Vagina (tissue), 2 donors: ENCODE measurements around the gene CADPS. TPM values are rescaled to one million over a fixed set of nuclear protein-coding genes. Genes with fewer than 3 reads are reported as not detected.

Experiments
- DNase-seq, 2 donors: peaks; one replicate each; pipeline ENCODE4 v3.0.0-alpha.2; 2017; ENCODE audit errors: extremely low spot score in 2 of 2
- H3K27ac ChIP-seq: fragments of 200-600 bp; sonication (generic); one replicate; pipeline ENCODE4 v1.5.1; 2019
- H3K27me3 ChIP-seq: fragments of 200-600 bp; sonication (generic); one replicate; pipeline ENCODE4 v1.5.1; 2019
- H3K36me3 ChIP-seq, 2 donors: fragments of 200-600 bp; sonication (generic); one replicate each; pipeline ENCODE4 v1.5.1; 2017 to 2019
- H3K4me1 ChIP-seq: fragments of 200-600 bp; sonication (generic); one replicate; pipeline ENCODE4 v1.5.1; 2019
- H3K4me3 ChIP-seq, 2 donors: fragments of 200-600 bp; sonication (generic); 1 replicate in 1 of 2; 2 replicates in 1 of 2; pipeline ENCODE4 v1.5.1; 2016 to 2019
- H3K9me3 ChIP-seq: fragments of 200-600 bp; sonication (generic); one replicate; pipeline ENCODE4 v1.5.1; 2019
- POLR2A ChIP-seq, 2 donors: fragments of 450-650 bp; IDR thresholded peaks; one replicate each; pipeline ENCODE4 v1.6.1; 2017; ENCODE audit warnings: antibody characterized with exemption in 2 of 2, mild to moderate bottlenecking in 2 of 2, moderate library complexity in 2 of 2
- POLR2AphosphoS5 ChIP-seq, 2 donors: sonication (generic); formaldehyde crosslinking; IDR thresholded peaks; one replicate each; pipeline ENCODE4 v1.9.0; 2017; ENCODE audit warnings: antibody characterized with exemption in 2 of 2, mild to moderate bottlenecking in 2 of 2, low read depth in 1 of 2; ENCODE audit not compliant: insufficient read depth in 1 of 2
- intact Hi-C: fragments of 100-400 bp; cut with DNase I; formaldehyde crosslinking; loops from one replicate; pipeline ENCODE4 v1.15.1; 2023
- total RNA-seq: library from RNA; depleted of rRNA; stranded (reverse); fragments of >200 nt; gene quantifications from one replicate; pipeline ENCODE4 v1.2.3, GENCODE V29; 2016
- TF ChIP-seq, protein P1 (sequence below), 3 experiments: fragments of 450-650 bp in 2 of 3; fragments of 200-600 bp in 1 of 3; sonication (generic) in 1 of 3; IDR thresholded peaks; one replicate each; pipeline ENCODE4 v1.5.1; 2017 to 2019; ENCODE audit warnings: antibody characterized with exemption in 3 of 3, mild to moderate bottlenecking in 2 of 3, moderate library complexity in 2 of 3

The CADPS gene
- total RNA-seq, 1 donor from 2014 or later, result 12.8 TPM

DNA sequence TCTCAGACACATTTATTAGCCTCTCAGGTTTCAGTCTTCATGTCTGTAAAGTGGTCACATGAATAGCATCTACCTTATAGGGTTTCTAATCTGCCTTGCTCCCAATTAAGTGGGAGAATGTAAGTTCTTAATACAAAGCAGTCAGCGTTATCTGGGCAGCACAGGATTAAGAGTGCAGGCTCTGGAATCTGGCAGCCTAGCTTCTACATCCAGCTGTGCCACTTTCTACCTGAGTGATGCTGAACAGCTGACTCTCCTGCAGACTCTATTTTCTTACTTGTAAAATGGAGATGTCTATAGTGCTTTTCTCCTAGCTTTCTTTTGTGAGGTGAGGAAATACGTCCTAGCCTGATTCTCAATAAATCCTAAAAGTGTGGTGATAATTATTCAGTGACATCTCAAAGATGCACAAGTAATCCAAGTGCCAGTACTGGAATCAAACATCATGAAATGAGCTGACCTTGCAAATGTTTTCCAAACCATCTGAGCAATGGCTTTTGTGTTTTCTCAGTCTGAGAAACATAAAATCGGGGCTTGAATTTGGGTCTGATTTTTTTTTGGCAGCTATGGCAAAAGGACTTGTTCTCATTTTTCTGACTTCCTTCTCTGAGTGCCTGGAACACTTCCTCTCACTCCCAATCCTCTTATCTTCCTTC is 269.7 kb downstream of the CADPS start:
- Histone ChIP-seq H3K36me3 (no peaks in the 10 kb centered on the region), H3K4me3 (no peak overlapping the region), H3K9me3 (no peaks in the 10 kb centered on the region), H3K4me1 (no peaks in the 10 kb centered on the region), H3K27ac (no peak overlapping the region), H3K27me3 (no peaks in the 10 kb centered on the region)
- intact Hi-C loops, result no loop called here
- DNase-seq, result no peak
- TF ChIP-seq POLR2AphosphoS5 (IDR thresholded peaks at IDR 0.05; ENCODE audit: insufficient read depth in 1 of 2, low read depth in 1 of 2), result no peak
- TF ChIP-seq, protein P1, sequence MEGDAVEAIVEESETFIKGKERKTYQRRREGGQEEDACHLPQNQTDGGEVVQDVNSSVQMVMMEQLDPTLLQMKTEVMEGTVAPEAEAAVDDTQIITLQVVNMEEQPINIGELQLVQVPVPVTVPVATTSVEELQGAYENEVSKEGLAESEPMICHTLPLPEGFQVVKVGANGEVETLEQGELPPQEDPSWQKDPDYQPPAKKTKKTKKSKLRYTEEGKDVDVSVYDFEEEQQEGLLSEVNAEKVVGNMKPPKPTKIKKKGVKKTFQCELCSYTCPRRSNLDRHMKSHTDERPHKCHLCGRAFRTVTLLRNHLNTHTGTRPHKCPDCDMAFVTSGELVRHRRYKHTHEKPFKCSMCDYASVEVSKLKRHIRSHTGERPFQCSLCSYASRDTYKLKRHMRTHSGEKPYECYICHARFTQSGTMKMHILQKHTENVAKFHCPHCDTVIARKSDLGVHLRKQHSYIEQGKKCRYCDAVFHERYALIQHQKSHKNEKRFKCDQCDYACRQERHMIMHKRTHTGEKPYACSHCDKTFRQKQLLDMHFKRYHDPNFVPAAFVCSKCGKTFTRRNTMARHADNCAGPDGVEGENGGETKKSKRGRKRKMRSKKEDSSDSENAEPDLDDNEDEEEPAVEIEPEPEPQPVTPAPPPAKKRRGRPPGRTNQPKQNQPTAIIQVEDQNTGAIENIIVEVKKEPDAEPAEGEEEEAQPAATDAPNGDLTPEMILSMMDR (IDR thresholded peaks at IDR 0.05), result no peak

DNA sequence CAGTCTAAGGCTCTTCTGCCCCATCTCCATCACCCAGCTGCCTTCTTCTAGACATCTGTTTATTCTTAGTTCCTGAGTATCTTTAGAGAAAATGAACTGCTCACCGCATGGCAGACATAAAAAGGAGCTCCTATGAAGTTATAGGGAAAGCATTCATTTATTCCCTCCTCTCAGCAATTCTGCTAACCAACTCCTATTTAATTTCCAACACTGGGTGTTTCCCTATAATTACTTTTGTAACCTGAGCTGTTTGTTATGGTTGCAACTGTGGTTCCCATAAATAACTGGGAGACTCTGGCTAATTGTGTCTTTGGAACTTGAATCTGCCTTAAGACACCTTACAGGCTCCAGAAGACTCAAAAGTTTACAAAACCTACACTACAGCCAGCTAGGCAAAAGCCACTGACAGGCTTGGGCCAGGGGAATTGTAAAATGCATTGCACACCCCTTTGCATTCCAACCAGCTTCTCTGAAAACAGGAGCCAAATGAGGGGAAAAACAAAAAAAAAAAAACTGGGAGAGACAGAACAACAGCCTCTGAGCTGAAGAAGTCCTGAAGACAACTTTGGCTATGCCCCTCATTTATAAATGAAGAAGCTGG is 270.4 kb downstream of the CADPS start:
- TF ChIP-seq POLR2A (IDR thresholded peaks at IDR 0.05), result no peak
- TF ChIP-seq, protein P1 (IDR thresholded peaks at IDR 0.05), result no peak
- intact Hi-C loops, result no loop called here

DNA sequence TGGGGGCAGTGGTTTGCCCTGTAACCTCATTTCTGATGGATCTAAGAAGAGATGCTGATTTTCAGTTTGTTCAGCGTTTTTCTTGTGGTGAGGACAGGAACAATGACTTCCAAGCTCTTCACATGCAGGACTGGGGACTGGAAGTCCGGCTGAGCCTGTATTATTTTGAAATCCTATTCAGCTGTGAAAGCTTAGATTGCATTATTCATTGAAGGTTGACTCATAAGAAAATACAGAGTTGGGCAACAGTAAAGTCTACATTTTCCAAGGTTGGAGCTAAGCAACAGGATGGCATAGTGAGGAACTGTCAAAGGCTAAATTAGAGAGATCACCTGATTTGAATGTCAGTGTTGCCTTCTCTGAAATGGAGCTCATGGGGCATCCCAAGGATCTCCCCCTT is 270.9 kb downstream of the CADPS start:
- no peaks in the 10 kb centered on the region for H3K27me3 ChIP-seq
- H3K9me3 ChIP-seq, result no peaks in the 10 kb centered on the region
- no peak for DNase-seq
- no peaks in the 10 kb centered on the region for H3K4me1 ChIP-seq
- no peak for TF ChIP-seq POLR2A (IDR thresholded peaks at IDR 0.05)
- TF ChIP-seq, protein P1 (IDR thresholded peaks at IDR 0.05), result no peak
- peak in 1 of 2 donors; percentile 15 for TF ChIP-seq POLR2AphosphoS5 (IDR thresholded peaks at IDR 0.05; ENCODE audit: insufficient read depth in 1 of 2, low read depth in 1 of 2)
- no peak overlapping the region for H3K4me3 ChIP-seq
- intact Hi-C loops, result no loop called here
- H3K27ac ChIP-seq, result no peak overlapping the region
- no peaks in the 10 kb centered on the region for H3K36me3 ChIP-seq

More for the DNA sequence above, 270.4 kb downstream of the CADPS start:
- no peaks in the 10 kb centered on the region for H3K4me1 ChIP-seq
- no peak overlapping the region for H3K27ac ChIP-seq
- H3K36me3 ChIP-seq, result no peaks in the 10 kb centered on the region
- DNase-seq, result no peak
- H3K27me3 ChIP-seq, result no peaks in the 10 kb centered on the region
- H3K4me3 ChIP-seq, result no peak overlapping the region
- no peaks in the 10 kb centered on the region for H3K9me3 ChIP-seq

DNA sequence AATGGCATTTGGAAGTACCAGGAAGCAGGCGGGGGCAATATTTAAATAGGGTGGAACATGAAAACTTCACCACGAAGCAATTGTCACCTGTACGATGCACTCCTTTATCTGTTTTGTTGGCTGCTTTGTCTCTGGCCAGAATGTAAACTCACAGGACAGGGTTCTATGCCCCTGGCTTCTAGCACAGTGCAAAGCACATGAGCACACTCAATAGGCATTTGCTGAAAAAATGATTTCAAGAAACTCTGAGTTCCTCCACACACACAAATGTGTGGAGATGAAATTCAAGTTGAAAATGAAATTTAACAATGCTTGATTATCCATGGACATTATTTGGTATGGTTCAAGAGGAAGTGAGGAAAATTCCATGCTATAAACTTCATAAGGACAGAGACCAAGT is 272.2 kb downstream of the CADPS start:
- intact Hi-C loops, result no loop called here
- Histone ChIP-seq H3K9me3 (no peaks in the 10 kb centered on the region), H3K4me1 (no peaks in the 10 kb centered on the region), H3K36me3 (no peaks in the 10 kb centered on the region), H3K27me3 (no peaks in the 10 kb centered on the region), H3K4me3 (no peak overlapping the region), H3K27ac (no peak overlapping the region)
- DNase-seq, result no peak
- TF ChIP-seq POLR2AphosphoS5 (IDR thresholded peaks at IDR 0.05; ENCODE audit: insufficient read depth in 1 of 2, low read depth in 1 of 2) (no peak), POLR2A (IDR thresholded peaks at IDR 0.05) (no peak)
- TF ChIP-seq, protein P1 (IDR thresholded peaks at IDR 0.05), result no peak

DNA sequence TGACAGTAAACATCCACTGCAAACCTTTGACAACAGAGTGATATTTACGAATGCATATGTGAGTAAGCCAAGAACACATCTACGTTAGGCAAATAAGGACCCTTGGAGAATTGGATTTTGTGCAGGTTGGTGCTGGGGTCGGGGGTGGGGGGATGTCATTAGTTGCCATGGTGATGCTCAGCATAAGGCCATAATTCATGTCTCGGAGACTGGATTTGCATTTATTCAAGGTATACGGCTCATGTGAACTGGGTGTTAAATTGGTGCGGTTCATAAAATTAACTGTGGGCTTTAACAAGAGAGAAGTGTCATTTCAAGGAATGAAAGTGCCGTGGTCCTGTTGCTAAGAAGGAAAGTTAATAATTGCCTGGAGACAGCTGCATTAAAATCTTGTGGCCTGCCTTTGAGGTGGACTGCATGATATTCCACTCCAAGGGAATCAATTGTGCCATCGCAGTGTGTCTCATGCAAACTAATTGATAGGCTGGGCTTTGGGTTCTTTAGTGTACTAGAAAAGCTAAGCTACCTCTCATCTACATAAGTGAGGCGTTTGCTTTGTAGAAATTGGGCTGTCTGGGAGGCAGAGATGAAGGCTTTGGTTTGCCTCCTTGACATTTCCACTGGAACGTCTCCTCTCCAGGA is 273.0 kb downstream of the CADPS start:
- H3K9me3 ChIP-seq, result no peaks in the 10 kb centered on the region
- no peak for TF ChIP-seq POLR2A (IDR thresholded peaks at IDR 0.05)
- no peak for TF ChIP-seq POLR2AphosphoS5 (IDR thresholded peaks at IDR 0.05; ENCODE audit: insufficient read depth in 1 of 2, low read depth in 1 of 2)
- TF ChIP-seq, protein P1 (IDR thresholded peaks at IDR 0.05), result no peak
- no peak overlapping the region for H3K4me3 ChIP-seq
- no peak for DNase-seq
- H3K27me3 ChIP-seq, result no peaks in the 10 kb centered on the region
- no peaks in the 10 kb centered on the region for H3K36me3 ChIP-seq
- no peak overlapping the region for H3K27ac ChIP-seq
- intact Hi-C loops, result no loop called here
- no peaks in the 10 kb centered on the region for H3K4me1 ChIP-seq
